GM19238 (cell line): ENCODE data around the gene SH3RF3.

ENCODE experiments used
- DNase-seq: peaks from one replicate; pipeline ENCODE4 v3.0.0; 2011; ENCODE audit warnings: low spot score; ENCODE audit not compliant: insufficient read length

The SH3RF3 gene

DNA sequence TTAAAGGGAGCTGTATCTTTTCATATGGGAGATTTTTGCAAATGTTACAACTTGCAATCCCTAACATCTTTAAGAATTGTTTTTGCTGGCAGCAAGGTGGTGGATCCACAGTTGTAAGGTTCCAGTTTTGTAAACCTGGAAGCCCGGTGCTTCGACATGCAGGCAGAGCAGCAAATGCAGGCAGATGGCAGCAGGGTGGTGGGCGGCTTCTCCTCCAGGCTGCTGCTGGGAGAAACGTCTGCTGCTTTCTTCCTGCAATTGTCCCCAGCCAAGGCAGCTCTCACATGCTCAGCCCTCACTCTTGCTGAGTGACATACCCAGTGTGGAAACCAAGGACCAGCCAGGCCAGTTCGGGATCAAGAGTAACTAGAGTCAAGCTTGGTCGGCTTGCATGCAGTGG lies 318.8 kb downstream of the SH3RF3 start:
- no peak for DNase-seq

- no peak for DNase-seq
Measured at GRCh38 chr2:109448207-109448606, 319.2 kb downstream of the SH3RF3 start.

DNA sequence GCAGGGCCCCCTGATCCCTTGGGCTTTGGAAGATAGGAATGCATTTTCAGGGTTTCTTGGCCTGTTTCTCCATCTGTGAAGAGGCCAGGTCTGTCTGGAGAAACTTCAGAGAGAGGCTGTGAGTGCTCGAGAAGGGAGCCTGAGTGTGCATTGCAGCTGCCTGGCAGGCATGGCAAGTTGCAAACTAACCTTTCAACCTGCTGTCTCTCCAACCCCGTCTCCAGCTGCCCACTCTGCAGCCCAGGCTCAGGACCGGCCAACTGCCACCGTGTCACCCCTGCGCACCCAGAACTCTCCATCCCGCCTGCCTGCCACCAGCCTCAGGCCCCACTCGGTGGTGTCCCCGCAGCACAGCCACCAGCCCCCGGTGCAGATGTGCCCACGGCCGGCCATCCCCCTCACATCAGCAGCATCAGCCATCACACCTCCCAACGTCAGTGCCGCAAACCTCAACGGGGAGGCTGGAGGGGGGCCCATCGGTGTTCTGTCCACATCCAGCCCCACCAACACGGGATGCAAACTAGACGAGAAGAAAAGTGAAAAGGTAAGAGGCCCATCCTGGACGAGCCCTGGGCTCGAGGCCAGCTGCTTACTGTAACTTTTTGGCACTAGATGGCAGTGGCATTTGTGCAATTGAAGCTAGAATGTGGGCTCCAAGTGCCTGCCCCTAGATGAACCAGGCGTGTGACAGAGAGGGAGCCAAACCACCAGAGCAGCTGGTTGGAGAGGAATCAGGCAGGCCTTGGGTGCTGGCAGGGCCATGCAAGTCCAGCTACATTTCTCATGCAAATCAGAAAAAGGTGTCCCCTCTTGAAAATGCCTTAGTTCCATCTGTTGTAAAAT lies 320.2 kb downstream of the SH3RF3 start:
- no peak for DNase-seq

GRCh38 chr2:109450574-109451273 lies 321.7 kb downstream of the SH3RF3 start:
- no peak for DNase-seq

- DNase-seq, result no peak
Measured at GRCh38 chr2:109451671-109452070, 322.7 kb downstream of the SH3RF3 start.

- no peak for DNase-seq
Measured at GRCh38 chr2:109452318-109453305, 323.6 kb downstream of the SH3RF3 start.

DNA sequence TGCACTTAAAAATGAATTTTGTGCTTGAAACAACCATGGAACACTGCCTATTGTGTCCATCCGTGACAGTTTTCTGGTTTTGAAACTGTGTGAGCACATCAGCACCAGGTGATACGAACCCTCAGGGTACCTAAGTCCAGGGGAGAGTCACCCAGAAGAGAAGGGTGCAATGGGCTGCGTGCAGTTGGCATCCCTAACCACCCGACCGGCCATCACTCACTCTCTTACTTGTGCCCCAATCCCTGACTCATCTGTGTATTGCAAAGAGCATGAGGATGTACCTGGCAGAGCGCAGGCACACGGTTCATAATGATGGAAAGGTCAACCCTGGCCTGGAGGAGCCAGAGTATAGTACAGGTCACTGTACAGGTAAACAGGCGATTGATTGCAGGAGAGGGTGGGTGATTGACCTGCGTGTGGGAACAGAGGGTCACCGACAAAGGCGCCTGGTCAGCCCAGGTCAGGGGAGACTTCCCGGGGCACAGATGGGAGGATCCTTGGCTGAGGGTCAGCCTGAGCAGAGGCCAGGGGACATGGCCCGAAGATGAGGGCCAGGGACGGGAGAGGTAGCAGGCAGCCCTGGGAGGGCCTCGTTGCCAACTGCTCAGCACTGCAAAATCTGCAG lies 324.5 kb downstream of the SH3RF3 start:
- no peak for DNase-seq

DNA sequence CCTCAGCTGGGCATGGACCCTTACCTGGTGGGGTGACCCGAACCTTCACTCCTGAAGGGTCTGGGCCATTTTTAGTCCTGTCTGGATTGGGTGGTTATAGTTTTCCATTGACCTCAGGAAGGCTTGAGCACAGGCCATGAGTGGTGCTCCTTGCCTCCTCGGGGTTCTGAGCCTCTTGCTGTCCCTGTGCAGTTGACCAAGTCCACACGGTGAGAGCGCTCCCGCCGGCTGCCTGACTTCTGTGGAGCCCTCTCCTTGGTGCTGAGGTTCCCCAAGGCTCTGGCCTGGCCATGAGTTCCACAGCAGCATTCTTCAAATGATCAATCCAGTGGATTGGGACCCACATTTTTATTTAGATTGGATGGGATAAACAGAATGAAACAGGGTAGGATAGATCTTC lies 325.3 kb downstream of the SH3RF3 start:
- no peak for DNase-seq

GRCh38 chr2:109454765-109455394 lies 325.9 kb downstream of the SH3RF3 start:
- no peak for DNase-seq

DNA sequence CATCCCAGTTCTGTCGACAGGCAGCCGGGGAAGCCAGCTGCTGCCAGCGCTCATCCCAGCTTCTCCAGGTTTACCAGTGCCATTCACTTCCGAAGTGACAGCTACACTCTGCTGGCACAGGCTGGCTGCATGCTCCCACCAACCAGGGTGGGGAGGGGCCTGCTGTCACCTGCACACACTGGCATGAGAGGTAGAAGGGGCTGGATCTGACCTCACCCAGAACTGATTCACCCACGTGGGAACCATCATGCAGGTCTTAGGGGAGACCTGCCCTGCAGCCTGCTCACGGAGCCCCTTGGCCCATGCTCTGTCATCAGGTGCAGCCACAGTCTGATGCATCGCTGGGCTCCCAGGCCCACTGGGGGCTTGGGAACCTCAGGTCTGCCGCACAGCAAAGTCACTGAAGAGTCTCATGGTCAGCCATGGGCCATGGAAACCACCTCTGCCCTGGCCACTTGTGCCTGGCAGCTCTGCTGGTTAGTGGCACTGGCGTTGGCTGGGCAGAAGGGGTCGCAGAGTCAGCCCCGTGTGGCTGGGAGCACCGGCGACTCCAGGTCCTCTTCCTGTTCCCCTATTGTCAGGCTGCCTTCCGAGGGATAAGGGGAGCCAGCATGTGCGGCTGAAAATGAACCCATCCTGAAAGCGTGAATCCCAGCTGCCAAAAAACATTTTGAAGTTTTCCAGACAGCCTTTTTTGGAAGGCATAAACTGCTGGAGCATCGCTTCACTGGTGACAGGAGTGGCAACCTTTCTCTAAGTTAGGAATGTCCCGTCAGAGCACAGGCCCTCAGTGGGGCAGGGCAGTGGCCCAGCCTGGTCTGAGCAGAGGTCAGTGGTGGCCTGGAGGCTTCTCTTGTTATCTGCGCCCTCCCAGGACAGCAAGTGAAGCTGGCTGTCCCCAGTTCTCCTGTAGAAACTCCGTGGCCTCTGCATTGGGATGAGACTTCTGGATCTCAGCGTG lies 327.0 kb downstream of the SH3RF3 start:
- no peak for DNase-seq

- DNase-seq, result no peak
Measured at GRCh38 chr2:109456776-109457175, 327.8 kb downstream of the SH3RF3 start.

GRCh38 chr2:109457366-109457765 lies 328.4 kb downstream of the SH3RF3 start:
- no peak for DNase-seq

GRCh38 chr2:109457794-109458193 lies 328.8 kb downstream of the SH3RF3 start:
- DNase-seq, result no peak

DNA sequence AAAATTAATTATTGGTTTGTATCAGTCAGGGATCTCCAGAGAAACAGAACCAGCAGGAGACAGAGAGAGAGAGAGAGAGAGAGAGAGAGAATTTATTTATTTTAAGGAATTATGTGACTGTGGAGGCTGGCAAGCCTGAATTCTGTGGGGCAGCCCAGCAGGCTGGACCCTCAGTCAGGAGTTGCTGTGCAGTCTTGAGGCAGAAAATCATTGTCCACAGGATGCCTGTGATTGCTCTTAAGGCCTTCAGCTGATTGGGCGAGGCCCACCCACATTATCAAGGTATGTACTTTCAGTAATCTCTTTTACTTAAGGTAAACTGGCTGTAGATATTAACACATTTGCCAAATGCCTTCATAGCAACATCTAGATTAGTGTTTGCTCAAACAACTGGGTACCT lies 329.5 kb downstream of the SH3RF3 start:
- no peak for DNase-seq

GRCh38 chr2:109459485-109459884 lies 330.5 kb downstream of the SH3RF3 start:
- no peak for DNase-seq

DNA sequence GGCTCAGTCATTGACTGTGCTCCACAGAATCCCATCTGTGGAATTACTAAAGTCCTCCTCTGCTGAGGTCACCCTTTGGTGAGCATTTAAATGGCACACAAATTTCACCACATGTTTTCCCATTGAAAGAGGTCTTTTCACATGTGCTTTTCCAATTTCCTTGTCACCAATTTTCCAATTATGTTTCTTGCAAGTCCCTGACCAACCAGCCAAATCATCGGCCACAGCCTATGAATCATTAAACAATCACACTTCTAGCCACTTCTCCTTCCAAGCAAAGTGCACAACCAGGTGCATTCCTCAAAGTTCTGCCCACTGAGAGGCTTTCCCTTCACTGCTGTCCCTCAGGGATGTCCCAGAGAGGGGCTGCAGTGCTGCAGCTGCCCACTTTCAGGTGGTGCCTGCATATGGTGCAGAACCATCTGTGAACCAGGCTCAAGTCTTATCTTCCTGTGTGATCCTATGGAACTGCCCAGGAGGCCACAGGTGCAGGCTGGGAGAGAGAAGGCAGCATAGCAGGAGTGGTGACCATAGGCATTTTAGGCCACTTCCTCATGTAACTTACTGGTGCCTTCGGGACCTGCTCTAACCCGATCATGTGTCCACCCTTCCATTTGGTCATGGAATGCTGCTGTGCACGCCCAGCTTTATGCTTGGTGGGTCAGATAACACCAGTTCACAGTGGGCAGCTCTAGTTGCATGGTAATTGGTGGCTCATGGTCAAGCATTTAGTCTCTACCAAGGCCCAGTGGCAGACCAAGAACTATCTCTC lies 331.7 kb downstream of the SH3RF3 start:
- DNase-seq, result no peak

DNA sequence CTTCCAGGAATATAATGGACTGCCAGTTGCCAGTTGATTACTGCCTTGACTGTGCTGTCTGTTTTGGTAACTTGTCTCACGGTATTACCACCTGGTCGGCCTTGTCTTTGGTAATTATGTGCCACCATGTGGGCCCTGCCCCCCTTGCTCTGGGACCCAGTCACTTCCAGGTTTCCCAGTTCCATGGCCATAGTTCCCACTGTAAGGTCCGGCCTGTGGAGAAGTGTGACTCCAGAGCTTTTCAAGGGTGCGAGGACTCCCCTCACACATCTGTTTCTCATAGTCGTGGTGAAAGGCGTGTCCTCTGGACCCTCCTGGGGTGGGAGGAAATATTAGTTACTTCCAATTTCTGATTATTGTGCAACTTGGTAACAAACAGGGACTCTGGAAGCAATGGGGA lies 334.2 kb downstream of the SH3RF3 start:
- DNase-seq, result no peak

- DNase-seq, result no peak
Measured at GRCh38 chr2:109463891-109464290, 334.9 kb downstream of the SH3RF3 start.
